Measurements from ENCODE around the gene FAF1.
"Not testable (repeated sequence)": the region's sequence is repeated elsewhere in the genome, so short reads cannot be mapped to it uniquely, and the experiment has no call there.

FAF1 gene

GRCh38 chr1:50780797-50781196 lies 179.3 kb downstream of the FAF1 start:
- Histone ChIP-seq H3K36me3 (ENCODE audit: control insufficient read depth, insufficient read depth, low read length) (peaks cover 7% of the 10 kb centered on the region), H3K27me3 (replicated peaks; ENCODE audit: control insufficient read depth, insufficient read depth, low read length) (no peaks in the 10 kb centered on the region), H3K4me3 (replicated peaks; ENCODE audit: low read depth, low read length) (no peak overlapping the region)
- DNase-seq (ENCODE audit: extremely low read depth, insufficient read length), result no peak
- TF ChIP-seq, protein P1, sequence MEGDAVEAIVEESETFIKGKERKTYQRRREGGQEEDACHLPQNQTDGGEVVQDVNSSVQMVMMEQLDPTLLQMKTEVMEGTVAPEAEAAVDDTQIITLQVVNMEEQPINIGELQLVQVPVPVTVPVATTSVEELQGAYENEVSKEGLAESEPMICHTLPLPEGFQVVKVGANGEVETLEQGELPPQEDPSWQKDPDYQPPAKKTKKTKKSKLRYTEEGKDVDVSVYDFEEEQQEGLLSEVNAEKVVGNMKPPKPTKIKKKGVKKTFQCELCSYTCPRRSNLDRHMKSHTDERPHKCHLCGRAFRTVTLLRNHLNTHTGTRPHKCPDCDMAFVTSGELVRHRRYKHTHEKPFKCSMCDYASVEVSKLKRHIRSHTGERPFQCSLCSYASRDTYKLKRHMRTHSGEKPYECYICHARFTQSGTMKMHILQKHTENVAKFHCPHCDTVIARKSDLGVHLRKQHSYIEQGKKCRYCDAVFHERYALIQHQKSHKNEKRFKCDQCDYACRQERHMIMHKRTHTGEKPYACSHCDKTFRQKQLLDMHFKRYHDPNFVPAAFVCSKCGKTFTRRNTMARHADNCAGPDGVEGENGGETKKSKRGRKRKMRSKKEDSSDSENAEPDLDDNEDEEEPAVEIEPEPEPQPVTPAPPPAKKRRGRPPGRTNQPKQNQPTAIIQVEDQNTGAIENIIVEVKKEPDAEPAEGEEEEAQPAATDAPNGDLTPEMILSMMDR (IDR thresholded peaks at IDR 0.05; ENCODE audit: insufficient read depth, low read length, poor library complexity, severe bottlenecking), result no peak

GRCh38 chr1:50779801-50780200 lies 180.3 kb downstream of the FAF1 start:
- Histone ChIP-seq H3K36me3 (ENCODE audit: control insufficient read depth, insufficient read depth, low read length) (peaks cover 7% of the 10 kb centered on the region), H3K4me3 (replicated peaks; ENCODE audit: low read depth, low read length) (no peak overlapping the region)
- DNase-seq (ENCODE audit: extremely low read depth, insufficient read length), result no peak

DNA sequence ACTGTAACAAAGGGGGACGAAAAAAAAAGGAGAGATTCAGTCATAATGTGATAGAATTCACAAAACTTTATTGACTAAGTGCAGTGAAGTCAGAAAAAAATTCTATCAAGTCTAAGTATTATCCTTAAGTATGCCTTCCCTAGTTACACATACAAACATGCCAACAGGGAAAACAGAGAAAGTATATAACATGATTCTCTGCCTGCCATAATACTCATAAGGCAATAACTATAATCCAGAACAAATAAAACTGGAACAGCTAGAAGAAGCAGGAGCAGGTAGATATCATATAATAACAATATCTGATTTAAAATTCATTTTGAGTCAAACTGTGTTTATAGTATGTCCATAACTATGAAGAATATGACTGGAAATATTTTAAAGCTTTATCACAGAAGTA lies 184.3 kb downstream of the FAF1 start:
- no peaks in the 10 kb centered on the region for H3K27me3 ChIP-seq (replicated peaks; ENCODE audit: control insufficient read depth, insufficient read depth, low read length)
- TF ChIP-seq, protein P1 (IDR thresholded peaks at IDR 0.05; ENCODE audit: insufficient read depth, low read length, poor library complexity, severe bottlenecking), result no peak
- peaks cover 4% of the 10 kb centered on the region for H3K36me3 ChIP-seq (ENCODE audit: control insufficient read depth, insufficient read depth, low read length)
- DNase-seq (ENCODE audit: extremely low read depth, insufficient read length), result no peak
- no peak overlapping the region for H3K4me3 ChIP-seq (replicated peaks; ENCODE audit: low read depth, low read length)

More at GRCh38 chr1:50779801-50780200, 180.3 kb downstream of the FAF1 start:
- no peaks in the 10 kb centered on the region for H3K27me3 ChIP-seq (replicated peaks; ENCODE audit: control insufficient read depth, insufficient read depth, low read length)
- TF ChIP-seq, protein P1 (IDR thresholded peaks at IDR 0.05; ENCODE audit: insufficient read depth, low read length, poor library complexity, severe bottlenecking), result no peak

DNA sequence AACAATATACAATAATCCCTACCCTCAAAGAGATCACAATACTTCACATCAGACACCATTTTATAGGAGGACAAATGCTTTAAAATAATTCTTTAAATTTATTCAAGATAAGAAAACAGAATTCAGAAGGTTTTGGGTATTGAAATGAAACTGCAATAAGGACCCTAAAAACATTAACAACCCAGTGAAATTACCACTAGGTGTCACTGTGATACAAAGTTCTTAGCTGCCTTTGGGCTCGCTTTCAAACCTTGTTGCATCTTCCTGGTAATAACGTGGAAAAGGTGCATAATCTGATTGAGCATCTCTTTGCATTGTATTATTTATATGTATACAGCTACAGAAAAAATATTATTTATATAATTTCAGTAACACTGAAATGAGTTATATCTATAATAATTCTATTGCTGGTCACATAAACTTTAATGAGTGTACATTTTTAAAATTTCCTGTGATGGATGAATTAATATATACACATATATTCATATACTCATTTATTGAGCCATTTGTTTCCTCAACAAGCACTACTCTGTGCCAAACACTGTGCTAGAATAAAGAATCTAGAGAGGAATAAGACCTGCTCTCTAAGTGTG lies 185.2 kb downstream of the FAF1 start:
- no peaks in the 10 kb centered on the region for H3K27me3 ChIP-seq (replicated peaks; ENCODE audit: control insufficient read depth, insufficient read depth, low read length)
- TF ChIP-seq, protein P1 (IDR thresholded peaks at IDR 0.05; ENCODE audit: insufficient read depth, low read length, poor library complexity, severe bottlenecking), result peak; percentile 54
- no peaks in the 10 kb centered on the region for H3K36me3 ChIP-seq (ENCODE audit: control insufficient read depth, insufficient read depth, low read length)
- no peak overlapping the region for H3K4me3 ChIP-seq (replicated peaks; ENCODE audit: low read depth, low read length)
- peak; percentile 9 for DNase-seq (ENCODE audit: extremely low read depth, insufficient read length)

- H3K36me3 ChIP-seq (ENCODE audit: control insufficient read depth, insufficient read depth, low read length), result no peaks in the 10 kb centered on the region
- no peaks in the 10 kb centered on the region for H3K27me3 ChIP-seq (replicated peaks; ENCODE audit: control insufficient read depth, insufficient read depth, low read length)
- H3K4me3 ChIP-seq (replicated peaks; ENCODE audit: low read depth, low read length), result no peak overlapping the region
- TF ChIP-seq, protein P1 (IDR thresholded peaks at IDR 0.05; ENCODE audit: insufficient read depth, low read length, poor library complexity, severe bottlenecking), result no peak
- DNase-seq (ENCODE audit: extremely low read depth, insufficient read length), result no peak
These were observed 193.4 kb downstream of the FAF1 start for GRCh38 chr1:50766688-50767087.

DNA sequence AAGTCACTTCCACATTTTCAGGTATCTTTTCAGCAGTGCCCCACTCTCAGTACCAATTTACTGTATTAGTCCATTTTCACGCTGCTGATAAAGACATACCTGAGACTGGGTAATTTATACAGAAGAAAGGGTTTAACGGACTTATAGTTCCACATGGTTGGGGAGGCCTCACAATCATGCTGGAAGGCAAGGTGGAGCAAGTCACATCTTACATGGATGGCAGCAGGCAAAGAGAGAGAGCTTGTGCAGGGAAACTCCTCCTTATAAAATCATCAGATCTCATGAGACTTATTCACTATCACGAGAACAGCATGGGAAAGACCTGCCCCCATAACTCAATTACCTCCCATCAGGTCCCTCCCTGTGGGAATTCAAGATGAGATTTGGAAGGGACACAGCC lies 203.5 kb downstream of the FAF1 start:
- not testable (repeated sequence) for H3K36me3 ChIP-seq (ENCODE audit: control insufficient read depth, insufficient read depth, low read length); H3K4me3 ChIP-seq (replicated peaks; ENCODE audit: low read depth, low read length); DNase-seq (ENCODE audit: extremely low read depth, insufficient read length); H3K27me3 ChIP-seq (replicated peaks; ENCODE audit: control insufficient read depth, insufficient read depth, low read length)

DNA sequence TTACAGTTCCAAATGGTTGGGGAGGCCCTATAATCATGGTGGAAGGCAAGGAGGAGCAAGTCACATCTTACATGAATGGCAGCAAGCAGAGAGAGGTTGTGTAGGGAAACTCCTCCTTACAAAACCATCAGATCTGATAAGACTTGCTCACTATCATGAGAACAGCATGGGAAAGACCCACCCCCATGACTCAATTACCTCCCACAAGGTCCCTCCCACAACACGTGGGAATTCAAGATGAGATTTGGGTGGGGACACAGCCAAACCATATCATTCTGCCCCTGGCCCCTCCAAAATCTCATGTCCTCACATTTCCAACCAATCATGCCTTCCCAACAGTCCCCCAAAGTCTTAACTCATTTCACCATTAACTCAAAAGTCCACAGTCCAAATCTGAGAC lies 205.3 kb downstream of the FAF1 start:
- not testable (repeated sequence) for H3K4me3 ChIP-seq (replicated peaks; ENCODE audit: low read depth, low read length); DNase-seq (ENCODE audit: extremely low read depth, insufficient read length); H3K36me3 ChIP-seq (ENCODE audit: control insufficient read depth, insufficient read depth, low read length); H3K27me3 ChIP-seq (replicated peaks; ENCODE audit: control insufficient read depth, insufficient read depth, low read length)
